OCI-M2 (cell line): ENCODE measurements around the gene MED13.

Experiments used
- DNase-seq: peaks from one replicate; lab custom pipeline; 2025; ENCODE audit not compliant: unreplicated experiment; lab: John Stamatoyannopoulos, UW

MED13 gene, protein sequence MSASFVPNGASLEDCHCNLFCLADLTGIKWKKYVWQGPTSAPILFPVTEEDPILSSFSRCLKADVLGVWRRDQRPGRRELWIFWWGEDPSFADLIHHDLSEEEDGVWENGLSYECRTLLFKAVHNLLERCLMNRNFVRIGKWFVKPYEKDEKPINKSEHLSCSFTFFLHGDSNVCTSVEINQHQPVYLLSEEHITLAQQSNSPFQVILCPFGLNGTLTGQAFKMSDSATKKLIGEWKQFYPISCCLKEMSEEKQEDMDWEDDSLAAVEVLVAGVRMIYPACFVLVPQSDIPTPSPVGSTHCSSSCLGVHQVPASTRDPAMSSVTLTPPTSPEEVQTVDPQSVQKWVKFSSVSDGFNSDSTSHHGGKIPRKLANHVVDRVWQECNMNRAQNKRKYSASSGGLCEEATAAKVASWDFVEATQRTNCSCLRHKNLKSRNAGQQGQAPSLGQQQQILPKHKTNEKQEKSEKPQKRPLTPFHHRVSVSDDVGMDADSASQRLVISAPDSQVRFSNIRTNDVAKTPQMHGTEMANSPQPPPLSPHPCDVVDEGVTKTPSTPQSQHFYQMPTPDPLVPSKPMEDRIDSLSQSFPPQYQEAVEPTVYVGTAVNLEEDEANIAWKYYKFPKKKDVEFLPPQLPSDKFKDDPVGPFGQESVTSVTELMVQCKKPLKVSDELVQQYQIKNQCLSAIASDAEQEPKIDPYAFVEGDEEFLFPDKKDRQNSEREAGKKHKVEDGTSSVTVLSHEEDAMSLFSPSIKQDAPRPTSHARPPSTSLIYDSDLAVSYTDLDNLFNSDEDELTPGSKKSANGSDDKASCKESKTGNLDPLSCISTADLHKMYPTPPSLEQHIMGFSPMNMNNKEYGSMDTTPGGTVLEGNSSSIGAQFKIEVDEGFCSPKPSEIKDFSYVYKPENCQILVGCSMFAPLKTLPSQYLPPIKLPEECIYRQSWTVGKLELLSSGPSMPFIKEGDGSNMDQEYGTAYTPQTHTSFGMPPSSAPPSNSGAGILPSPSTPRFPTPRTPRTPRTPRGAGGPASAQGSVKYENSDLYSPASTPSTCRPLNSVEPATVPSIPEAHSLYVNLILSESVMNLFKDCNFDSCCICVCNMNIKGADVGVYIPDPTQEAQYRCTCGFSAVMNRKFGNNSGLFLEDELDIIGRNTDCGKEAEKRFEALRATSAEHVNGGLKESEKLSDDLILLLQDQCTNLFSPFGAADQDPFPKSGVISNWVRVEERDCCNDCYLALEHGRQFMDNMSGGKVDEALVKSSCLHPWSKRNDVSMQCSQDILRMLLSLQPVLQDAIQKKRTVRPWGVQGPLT (N-terminal part only)

GRCh38 chr17:62064791-62065563, at the start of gene MED13:
Gene MED13 (minus strand): TSS chr17:62065278. CDS start chr17:62065205, 73 bp downstream.
- no peak for DNase-seq

DNA sequence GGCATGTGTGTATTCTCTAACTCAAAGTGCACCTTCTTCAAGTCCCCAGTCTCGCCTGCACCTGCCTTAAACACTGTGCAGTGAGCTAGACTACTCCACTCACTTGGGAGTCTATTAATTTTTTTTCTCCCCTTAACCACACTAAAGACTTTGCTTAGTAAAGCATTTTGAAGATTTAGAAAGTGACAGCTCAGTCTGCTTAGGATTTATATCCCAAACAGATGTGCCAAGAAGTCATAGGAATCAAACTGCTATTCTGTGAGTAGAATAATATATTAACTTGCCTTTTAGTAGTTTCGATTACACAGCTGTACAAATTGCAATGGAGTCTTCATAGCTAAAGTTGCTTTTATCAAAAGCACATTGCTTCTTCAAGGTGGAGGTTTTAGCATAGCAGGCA, 47.2 kb upstream of the MED13 start:
- DNase-seq: no peak

GRCh38 chr17:62111562-62112171, 46.6 kb upstream of the MED13 start:
- DNase-seq: no peak

DNA sequence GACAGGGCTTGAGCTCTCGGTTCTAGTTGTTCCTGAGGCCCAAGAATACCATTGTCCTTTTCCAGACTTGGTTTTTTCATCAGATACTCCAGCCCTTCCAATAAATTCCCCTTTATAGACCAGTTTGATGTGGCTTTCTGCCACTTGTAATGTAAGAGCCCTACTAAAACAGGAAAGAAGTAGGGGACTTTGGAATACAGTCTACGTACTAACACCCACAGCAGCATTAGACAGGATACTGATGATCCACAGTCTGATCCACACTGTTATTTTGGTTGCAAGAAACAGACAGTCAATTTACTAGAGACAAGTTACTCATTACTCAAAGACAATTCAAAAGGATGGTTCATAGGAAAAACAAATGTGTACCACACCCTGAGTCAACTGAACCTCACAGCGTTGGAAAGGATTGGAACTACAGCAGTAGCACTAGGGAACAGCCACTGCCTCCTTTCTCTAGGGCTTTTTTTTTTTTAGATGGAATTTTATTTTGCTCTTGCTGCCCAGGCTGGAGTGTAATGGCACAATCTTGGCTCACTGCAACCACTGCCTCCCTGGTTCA, 45.9 kb upstream of the MED13 start:
- DNase-seq: no peak

DNA sequence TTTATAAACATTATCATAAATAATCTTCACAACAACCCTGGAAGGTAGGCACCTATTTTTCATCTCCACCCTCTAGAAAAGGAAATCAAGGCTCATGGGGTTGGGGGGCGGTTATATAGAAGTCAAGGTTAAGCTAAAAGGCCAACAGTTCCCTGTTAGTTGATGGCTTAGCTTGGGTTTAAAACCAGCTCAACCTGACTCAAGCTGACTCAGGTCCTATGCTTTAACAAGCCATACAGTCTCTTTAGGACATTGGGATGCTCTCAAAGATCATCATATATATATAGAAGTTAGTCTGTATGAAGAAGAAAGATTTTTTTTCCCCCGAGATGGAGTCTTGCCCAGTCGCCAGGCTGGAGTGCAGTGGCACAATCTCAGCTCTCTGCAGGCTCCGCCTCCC, 44.8 kb upstream of the MED13 start:
- DNase-seq: no peak

DNA sequence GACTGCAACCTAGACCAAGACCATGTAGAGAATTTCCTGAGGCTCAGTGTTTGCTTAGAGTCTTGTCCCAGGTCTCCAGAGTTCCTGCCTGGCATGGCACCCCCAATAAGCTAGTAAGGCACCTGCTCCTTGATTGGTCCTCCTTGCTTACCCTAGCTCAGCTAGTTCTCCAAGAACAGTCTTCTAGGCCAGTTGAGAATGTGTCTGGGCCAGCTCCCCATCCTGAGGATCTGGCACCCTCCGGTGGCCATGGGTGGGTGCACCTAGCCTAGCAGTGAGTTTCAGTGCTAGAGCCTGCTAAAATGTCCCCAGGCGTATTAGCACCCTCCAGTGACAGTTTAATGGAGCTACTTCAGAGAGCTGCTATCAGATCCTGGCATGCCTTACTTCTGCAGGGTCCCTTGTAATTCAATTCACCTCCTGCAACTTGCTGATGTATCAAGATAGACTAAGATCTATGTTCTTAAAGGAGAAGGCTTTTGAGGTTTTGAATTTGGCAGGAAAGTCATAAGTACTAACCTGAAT, 44.4 kb upstream of the MED13 start:
- DNase-seq: peak; percentile 52

GRCh38 chr17:62105861-62106260, 40.8 kb upstream of the MED13 start:
- no peak for DNase-seq

GRCh38 chr17:62105357-62105756, 40.3 kb upstream of the MED13 start:
- DNase-seq: no peak

DNA sequence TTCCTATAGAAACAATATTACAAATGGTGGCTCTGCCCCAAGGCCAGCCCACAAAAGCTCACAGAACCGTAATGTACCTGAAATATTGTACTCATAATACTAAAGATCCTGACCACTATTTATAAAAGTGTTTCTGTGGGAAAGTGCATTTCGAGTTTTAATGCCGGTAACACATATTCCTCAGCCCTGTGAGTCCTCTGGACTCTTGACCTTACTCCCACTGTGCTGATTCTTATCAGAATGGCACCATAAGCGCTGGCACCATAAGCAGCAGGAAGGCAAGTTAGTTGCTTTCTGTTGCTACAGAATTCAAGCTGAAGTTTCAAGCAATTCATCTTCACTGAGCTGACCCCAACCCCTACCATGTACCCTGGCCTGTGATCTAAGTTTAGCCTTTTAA, 36.4 kb upstream of the MED13 start:
- DNase-seq: no peak

- no peak for DNase-seq
These were observed 36.0 kb upstream of the MED13 start for GRCh38 chr17:62101090-62101489.

DNA sequence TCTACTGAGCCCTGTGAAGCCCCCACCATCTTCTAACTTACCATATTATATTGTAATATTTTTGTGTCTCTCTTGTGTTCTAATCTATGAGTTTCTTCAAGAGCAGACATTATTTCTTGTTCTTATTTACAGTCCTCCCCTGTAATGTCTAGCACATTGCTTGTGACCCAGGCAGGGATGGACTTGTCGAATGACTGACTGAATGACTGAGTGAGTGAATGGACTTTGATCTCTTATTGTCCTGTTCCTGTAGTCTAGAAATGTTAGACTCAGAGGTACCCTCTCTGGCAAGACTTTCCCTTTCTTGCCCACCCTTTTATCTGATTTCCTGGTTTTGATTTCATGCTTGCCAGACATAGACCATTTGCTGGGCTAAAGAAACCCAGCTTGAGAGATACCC, 35.0 kb upstream of the MED13 start:
- DNase-seq: no peak

- DNase-seq: no peak
These were observed 34.5 kb upstream of the MED13 start for GRCh38 chr17:62099532-62099931.

- DNase-seq: no peak
These were observed 33.6 kb upstream of the MED13 start for GRCh38 chr17:62098623-62099231.

DNA sequence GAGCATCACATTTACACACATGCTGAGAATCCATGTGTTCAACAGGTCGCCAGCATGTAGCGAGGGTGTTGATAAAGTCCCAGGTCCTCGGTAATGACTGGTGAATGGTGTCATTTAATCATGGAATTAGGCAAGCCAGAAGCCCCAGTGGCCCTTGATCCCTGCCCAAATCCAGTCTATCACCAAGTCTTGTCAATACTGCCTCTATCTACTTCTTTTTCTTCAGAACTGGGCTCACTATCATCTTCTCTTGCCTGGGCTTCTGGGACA, 31.3 kb upstream of the MED13 start:
- no peak for DNase-seq

DNA sequence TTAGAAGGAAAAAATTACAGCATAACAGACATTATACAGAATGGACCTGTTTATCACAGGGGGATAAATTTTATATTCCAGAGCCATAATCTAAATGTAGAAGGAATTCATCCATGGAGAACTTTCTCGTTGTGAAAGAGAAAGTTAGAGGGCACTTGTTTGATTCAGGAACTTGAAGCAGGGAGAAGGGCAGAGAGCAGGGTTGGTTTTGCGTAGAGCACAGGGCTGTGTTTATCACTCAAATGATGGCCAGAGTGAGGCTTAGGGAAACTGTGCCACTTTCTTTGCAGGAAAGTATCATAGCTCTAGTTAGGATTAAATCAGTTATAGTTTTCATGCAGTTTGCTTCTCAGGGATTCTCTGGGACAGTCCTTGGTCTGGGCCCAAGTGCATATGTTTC, 29.1 kb upstream of the MED13 start:
- DNase-seq: no peak

DNA sequence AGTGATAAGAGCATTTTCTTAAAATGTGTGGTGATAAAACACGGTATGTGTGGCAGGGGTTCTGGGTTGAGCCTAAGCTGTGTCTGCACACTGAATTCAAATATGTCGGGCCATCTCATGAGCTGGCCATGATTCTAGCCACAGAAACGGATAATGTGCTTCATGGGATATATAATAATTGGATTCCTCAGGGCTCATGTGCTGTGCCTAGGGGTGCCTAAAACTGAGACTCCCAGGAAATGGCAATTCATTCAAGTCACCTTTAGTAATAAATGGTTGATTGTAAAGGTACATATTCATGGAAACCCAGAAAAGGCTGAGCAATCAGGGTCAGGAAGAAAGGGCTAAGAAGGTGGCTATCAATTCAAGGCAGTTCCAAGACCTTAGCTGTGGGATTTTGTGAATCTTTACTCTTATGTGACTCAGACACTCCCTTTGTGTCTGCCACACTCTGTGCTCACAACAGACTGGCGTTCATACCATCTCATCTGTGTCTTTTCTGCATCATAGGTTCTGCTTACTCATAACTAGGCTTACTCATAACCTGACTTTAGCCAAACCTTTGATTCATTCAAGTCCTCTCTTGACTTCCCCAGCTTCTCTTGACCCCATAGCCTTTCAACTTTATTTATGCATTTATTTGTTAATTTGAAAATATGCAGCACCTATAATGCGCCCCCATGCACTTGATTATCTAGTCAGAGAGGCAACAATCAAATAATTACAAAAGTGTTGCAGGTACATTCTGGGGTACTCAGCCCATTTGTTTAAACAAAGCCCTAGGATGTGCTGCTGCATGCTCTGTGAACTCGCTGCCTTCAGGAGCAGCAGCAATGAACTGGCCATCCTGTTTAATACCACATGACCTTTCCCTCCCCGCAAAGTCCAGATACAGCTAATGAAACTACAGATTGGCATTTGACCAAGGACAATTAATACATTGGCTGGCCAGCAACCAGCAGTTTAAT, 28.4 kb upstream of the MED13 start:
- DNase-seq: no peak

DNA sequence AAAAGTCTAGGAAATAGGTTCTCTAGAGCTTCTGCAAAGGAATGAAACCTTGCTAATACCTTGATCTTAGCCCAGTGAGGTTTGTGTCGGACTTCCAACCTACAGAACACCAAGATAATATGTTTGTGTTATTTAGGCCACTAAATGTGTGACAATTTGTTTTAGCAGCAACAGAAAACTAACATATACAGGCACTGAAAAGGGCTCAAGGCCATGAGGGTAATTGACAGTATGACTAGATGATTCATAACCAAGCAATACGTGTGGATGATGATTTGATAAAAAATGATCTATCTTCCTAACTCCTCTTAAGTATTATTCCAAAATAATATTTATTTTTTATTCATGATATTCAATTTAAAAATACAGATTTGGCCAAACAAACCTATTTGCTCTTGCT, 27.7 kb upstream of the MED13 start:
- DNase-seq: no peak

DNA sequence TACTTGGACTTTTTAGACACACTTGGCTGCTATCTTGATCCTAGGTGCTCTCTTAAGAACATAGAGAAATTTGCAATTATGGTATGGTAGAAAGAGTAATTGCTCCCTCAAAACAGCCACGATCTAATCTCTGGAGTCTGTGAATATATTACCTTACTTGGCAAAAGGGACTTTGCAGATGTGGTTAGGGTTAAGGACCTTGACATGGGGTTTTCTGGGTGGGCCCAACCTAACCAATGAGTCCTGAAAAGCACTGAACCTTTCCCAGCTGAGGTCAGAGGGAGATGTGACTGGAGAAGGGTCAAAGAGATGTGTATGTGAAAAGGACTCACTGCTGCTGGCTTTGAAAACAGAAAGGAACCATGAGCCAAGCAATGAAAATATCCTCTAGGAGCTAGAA, 26.7 kb upstream of the MED13 start:
- DNase-seq: no peak
